ENCODE data around the gene PDAP1.
A peak's percentile ranks its signal among the peaks of the same experiment; 100 is the strongest.
"Not testable (repeated sequence)": the region's sequence is repeated elsewhere in the genome, so short reads cannot be mapped to it uniquely, and the experiment has no call there.

The PDAP1 gene

DNA sequence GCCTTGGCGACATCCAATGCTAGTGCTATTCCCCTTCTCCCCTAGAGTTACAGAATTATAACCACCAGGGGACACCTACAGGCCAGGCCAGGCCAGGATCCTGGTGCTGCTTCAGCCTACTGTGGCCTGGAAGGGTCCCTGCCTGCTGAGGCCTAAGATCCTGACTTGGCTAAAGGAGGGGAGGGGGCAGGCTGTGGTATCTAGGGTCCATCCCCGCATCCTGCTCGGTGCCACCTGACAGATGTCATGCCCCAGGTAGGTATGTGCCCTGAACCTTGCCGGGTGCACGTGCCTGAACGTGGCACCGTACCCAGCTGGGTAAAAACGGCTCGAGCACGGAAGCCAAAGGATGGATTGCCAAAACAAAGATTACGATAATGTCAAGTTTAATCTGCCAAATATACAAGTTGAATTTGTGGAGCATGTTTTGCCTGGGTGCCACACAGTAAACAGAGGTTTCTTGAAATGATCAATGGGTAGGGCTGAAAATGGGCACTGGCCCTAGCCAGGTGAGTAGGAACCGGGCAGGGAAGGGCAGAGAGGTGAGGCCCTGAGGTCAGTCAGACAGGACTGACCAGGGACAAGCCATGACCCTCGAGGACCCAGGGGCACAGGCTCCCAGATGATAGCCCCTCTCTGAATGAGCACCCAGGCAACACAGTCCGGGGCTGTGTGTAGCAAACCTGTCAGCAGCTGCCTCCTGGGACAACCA is 12.6 kb downstream of the PDAP1 start:
- no peak for DNase-seq

DNA sequence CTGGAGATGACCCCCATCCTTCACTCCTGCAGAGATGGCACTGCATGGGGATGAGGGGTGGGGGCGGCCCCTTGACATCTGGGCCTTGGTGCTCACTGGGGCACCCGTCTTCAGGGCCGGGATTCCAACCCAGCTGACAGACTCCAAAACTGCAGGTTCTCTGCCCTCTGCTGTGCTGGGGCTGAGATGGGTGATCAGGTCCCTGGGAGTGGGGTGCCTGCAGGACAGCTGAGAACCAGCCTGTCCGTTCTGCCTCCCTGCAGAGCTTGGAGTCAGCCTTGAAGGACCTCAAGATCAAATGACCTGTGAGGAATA is 14.3 kb downstream of the PDAP1 start:
- DNase-seq: no peak

DNA sequence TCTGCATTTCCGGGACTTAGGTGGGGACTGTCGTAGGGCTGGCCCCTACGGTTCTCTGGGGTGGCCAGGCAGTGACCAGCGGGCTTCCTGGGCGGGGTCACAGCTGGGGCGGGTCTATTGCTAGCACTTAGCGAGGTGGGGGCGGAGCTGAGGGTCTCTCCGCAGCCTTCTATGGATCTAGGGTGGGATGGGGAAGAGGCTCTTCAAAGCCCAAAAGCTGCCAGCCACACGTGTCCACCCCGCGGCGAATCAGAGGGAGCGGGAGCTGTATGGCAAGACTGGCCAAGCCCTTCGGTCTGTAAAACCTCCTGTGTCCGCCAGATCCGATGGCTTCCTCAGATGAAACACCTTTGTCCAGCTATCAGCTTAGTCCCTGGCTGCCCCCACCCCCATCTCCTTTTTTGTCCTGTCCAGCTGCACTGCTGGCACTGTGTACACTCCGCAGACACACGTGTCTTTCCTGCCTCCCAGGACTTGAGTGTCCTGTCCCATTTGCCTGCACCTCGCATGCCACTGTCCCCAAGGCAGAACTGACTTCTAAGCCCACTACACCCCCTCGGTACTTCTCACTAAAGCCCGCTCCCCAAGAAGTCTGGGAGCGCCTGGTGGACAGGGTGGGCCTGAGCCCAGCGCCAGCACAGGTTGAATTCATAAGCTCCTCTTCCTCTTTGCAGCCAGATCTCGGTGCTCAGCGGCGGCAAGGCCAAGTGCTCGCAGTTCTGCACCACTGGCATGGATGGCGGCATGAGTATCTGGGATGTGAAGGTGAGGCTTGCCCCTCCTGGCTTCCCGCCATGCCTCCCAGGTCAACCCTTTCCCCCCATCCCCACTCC is 14.8 kb downstream of the PDAP1 start:
- no peak for DNase-seq

DNA sequence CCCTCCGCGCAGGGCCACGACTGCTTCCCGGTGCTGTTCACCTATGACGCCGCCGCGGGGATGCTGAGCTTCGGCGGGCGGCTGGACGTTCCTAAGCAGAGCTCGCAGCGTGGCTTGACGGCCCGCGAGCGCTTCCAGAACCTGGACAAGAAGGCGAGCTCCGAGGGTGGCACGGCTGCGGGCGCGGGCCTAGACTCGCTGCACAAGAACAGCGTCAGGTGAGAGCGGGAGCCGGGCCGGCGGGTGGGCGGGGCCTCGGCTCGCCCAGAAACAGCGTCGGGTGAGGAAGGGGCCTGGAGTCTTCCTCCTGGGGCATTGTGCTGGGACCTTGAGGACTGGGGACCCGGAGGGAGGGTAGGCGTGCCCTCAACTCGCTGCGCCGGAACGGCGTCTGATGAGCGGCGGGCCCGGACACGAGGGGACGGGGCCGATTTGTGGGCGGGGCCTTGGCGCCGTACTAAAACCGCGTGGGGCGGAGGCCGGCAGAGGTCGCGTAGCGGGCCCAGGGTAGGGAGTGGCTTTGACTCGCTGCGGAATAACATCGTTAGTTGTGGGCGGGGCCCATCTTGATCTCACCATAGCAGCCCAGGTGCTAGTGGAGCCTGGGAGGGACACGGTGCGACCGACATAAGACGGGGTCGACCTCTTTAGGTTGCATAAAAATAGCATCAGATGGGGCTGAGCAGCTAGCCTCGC is 15.6 kb downstream of the PDAP1 start:
- peak; percentile 86 for DNase-seq

DNA sequence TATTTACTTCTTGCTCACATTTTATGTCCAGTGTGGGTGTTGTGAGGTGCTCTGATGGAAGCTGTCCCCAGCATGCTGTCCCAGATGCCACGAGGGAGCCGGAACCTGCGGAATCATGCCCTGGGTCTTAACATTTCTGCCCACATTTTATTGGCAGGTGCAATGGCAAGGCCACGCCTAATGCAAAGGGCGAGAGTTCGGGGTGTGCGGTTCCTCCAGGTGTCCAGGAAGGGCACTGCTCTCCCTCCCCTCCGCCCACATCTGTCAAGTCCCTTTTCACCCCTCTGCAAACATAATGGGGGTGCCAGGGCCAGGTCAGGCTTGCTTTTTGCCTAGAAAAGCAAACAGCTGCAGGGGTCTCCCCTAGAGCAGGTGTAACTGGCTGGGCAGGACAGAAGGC is 16.4 kb downstream of the PDAP1 start:
- no peak for DNase-seq

DNA sequence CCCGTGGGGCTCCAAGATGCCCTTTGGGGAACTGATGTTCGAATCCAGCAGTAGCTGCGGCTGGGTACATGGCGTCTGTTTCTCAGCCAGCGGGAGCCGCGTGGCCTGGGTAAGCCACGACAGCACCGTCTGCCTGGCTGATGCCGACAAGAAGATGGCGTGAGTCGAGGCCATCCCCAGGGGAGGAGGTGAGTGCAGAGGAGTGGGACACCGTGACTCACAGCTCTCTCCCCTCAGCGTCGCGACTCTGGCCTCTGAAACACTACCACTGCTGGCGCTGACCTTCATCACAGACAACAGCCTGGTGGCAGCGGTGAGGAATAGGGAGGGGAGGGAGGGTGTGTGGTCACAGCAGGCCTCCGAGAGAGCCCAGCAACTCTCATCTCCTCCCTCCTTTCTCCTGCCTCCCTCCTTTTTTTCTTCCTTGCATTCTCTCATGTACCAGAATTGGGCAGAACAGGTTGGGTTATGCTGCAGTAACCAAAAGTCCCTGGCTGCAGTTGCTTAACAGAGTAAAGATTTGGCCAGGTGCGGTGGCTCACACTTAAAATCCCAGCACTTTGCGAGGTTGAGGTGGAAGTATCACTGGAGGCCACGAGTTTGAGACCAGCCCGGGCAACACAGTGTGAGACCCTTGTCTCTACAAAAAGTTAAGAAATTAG is 17.3 kb downstream of the PDAP1 start:
- DNase-seq: no peak

DNA sequence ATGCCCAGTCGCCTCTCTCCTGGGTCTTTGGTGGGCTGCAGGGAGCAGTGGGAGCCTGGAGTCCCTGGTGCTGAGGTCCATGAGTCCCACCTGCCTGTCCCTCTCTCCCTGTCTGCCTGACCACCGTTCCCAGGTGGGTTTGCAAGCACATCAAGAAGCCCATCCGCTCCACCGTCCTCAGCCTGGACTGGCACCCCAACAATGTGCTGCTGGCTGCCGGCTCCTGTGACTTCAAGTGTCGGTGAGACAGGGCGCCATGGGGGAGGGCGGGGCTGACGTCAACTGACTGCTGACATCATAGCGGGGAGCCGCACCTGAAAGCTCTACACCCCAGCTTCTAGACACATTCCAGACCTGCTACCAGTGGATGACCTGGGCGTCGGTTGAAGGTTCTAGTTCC is 18.6 kb downstream of the PDAP1 start:
- no peak for DNase-seq

DNA sequence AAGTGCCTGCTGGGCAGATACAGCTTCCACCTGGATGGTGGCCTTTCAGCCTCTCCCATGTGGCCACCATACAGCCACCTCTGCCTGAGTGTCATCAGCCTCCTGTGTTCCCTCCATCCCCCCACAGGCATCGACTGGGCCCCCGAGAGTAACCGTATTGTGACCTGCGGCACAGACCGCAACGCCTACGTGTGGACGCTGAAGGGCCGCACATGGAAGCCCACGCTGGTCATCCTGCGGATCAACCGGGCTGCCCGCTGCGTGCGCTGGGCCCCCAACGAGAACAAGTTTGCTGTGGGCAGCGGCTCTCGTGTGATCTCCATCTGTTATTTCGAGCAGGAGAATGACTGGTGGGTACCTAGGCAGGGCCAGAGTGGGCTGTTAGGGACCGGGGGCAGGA is 20.5 kb downstream of the PDAP1 start:
- no peak for DNase-seq

DNA sequence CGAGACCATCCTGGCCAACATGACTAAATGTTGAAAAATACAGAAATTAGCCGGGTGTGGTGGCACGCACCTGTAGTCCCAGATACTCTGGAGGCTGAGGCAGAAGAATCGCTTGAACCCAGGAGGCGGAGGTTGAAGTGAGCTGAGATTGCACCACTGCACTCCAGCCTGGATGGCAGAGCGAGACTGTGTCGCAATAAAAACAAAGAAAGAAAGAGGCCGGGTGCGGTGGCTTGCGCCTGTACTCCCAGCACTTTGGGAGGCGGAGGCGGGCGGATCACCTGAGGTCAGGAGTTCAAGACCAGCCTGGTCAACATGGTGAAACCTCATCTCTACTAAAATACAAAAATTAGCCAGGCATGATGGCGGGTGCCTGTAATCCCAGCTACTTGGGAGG is 21.2 kb downstream of the PDAP1 start:
- DNase-seq: not testable (repeated sequence)

DNA sequence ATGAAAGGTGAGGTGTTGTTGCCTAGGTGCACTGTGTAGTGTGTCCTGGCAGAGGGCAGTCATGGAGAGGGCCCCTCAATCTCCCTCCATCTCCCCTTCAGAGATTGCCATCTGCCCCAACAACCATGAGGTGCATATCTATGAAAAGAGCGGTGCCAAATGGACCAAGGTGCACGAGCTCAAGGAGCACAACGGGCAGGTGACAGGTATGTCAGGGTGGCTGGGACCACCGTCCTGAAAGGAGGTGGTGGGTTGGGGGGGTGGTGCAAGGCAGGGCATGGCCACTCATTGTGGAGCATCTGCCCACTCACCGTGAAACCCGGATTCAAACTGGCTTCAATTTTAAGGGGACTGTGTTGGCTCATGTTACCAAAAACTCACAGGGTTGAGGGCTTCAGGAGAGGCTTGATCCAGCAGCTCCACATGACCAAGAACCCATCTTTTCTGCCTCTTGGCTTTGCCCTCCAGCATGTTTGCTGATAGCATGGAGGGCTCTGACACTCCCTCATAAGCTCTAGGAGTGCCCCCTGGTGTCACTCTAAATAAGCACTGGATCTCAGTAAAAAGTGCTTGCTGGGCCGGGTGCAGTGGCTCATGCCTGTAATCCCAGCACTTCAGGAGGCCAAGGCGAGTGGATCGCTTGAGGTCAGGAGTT is 21.7 kb downstream of the PDAP1 start:
- no peak for DNase-seq

DNA sequence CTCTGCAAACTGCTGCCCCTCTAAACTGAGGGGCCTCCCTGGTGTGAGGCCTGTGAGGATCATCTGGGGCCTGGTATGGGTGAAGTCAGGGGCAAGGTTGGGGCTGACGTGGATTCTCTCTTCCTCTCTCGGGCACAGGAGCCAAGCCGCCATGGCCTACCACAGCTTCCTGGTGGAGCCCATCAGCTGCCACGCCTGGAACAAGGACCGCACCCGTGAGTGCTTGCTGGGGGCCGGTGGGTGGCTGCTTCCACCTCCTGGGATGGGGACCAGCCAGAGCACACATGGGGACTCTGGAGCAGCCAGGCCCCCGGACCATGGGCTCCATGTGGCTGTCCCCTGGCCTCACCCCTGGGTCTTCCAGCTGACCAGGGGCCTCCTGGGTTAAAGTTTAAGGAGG is 22.8 kb downstream of the PDAP1 start:
- DNase-seq: no peak

DNA sequence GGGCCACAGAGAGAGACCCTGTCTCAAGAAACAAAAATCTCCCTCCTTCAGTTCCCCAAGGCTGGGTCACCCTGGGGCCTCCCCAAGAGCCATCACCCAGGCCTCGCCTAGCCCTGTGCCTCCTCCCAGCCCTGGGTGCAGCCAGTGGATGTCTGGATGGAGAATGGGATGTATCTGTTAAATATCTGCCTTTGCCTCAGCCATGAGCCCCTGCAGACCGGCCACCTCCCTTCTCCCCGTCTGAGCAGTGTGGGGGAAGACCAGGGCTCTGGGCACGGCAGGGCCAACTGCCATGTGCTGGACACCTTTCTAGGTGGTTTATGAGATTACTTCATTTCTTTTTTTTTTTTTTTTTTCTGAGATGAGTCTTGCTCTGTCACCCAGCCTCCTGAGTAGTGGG is 23.9 kb downstream of the PDAP1 start:
- DNase-seq: no peak

DNA sequence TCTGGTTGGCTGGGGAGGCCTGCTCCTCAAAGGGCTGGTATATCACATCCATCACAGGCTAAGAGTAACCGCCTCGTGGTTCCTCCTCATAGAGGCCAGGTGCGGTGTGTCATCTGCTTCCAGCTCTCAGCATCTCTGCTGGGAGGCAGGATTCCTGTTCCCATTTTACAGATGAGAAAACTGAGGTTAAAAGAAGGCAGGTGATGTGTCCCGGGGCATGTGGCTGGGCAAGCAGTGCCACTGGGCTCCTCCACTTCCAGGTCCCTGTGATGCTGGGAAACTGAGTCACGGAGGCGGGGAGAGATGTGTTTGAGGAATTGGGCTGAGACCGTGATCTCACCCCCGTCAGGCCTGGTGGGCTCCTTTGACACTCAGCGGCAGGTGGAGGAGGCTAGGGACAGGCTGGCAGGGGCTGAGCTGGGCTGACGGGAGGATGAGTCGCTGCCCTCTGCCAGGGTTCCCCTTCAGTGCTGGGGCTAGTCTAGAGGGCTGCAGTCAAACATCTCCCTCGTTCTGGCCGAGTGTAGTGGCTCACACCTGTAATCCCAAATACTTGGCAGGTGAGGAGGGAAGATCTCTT is 24.5 kb downstream of the PDAP1 start:
- DNase-seq: no peak

DNA sequence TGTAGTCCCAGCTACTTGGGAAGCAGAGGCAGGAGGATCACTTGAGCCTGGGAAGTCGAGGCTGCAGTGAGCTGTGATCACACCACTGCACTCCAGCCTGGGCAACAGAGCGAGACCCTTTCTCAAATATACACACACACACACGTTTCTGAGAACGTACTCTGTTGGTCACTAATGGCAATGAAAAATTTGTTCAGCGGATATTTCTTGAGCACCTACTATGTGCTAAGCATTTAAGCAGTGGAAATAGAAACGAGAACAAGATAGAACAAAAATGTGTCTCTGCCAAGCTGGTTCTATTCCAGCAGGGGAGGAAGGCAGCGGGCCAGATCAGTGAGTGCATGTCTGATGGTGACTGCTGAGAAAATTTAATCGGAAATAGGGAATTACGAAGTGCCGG is 25.2 kb downstream of the PDAP1 start:
- DNase-seq: no peak

DNA sequence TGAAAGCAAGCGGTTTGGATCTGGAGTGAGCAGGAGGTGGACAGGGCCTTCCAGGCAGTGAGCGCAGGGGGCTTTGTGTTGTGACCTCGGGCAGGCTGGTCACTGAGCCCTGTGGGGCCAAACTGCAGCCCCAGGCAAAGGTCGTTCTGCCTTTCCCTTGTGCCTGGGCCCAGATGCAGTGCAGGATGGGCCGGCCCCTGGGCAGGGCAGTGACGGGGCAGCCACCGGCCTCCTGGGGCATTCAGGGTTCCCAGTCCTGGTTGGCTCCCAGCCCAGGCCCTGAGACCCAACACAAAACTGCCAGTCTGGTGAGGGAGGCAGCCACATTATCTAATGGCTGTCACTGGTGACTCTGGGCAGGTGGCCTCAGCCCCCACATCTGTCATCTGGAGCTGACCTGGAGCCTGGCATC is 26.7 kb downstream of the PDAP1 start:
- DNase-seq: no peak

DNA sequence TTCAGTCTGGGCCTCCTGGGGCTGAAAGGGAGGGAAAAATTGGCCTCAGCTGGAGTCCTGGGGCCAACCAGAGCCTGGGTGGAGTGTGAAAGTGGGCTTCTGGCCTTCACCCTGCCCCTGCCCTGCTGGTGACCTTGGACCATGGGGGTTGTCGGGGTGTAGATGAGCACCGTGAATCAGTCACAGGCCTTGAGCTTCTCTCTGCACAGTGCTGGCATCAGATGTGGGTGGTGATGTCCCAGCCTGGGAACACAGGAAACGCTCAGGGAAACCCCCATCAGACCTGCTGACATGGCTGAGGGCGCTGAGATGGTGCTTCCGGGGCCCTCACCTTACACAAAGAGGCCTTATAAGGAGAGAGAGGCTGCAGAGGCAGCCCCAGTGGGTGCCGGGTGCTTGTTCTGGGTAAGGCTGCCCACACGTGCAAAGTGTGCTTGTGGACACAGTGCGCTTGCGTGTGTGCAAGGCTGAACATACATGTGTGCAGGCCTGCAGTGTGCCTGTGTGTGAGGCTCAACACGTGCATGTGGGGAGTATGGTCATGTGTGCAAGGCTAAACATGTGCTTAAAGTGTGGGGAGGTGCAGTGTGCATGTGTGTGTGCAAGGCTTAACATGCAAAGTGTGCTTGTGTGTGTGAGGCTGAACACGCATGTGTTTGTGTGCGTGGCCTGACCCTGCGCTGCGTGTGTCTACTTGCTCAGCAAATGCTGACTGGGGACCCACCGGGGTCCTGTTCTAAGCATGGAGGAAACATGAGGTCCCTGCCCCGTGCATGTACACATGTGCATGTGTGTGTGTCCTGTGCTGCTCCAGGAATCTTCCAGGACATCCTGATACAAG is 27.4 kb downstream of the PDAP1 start:
- DNase-seq: peak; percentile 93

DNA sequence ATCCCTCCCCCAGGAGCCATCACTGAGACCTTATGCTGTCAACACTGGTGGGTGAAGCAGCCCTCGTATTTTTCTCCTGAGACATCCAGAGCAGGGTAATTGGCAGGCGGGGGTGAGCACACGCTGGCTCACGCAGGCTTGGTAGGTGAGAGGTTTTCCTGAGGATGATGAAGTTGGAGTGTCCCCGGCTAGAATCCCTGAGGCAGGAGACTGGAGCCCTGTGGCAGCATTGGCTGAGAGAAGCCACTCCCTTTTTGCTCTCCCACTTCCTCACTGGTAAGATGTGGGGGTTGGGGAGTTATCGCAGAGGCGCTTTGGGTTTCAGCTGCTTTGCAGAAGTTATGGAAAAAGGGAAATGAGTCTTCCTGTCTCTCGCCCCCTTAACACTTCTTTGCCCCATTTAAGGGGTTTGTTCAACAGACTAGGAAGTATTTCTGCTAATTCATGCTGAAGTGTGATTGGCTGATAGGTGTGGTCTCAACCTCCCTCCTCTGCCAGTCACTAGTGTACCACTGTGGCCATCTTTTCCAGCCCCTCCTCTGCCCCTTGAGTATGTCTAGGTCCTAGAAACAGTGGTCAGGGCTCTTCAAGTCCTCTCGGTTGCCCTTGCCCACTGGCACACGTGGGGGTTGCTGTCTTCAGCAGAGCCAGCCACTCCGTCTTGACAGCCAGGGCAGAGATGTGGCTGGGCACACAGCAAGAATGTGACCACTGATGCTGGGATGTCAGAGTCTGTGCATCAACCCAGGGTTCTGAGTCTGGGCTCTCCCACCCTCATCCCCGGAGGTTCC is 28.2 kb downstream of the PDAP1 start:
- peak; percentile 69 for DNase-seq

DNA sequence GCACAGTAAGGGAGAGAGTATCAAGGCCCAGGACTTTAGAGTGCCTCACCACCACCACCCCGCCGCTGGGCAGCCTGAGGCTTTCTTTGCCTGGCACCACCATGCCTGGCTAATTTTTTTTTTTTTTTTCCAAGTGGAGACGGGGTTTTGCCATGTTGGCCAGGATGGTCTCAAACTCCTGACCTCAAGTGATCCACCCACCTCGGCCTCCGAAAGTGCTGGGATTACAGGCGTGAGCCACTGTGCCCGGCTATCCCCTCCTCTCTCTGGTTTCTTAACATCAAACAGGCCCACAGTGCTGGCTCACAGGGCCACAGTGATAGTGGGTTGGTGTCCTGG is 28.7 kb downstream of the PDAP1 start:
- DNase-seq: not testable (repeated sequence)

DNA sequence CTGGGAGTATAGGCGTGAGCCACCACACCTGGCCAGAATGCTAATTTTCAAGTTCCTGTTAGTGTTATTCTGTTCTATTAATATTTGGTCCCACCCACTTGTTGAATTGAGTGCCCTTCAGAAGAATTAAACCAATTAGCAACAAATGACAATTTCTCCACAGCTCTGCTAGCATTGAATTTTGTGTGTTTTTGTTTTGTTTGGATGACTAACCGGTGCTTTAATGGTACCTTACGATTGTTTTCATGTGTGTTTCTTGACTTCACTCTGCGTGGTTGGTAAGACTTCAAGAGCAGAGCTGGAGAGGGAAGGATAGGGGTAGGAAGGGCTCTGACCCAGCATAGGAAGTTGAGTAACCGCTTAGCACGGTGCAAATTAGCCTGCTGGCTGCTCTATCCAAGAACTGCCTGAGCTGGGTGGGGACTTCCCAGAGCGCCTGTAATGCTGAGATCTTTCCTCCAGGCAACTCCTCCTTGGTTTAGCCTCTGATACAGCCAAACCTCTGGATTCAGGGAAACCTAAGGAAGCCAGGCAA is 29.3 kb downstream of the PDAP1 start:
- peak; percentile 63 for DNase-seq

DNA sequence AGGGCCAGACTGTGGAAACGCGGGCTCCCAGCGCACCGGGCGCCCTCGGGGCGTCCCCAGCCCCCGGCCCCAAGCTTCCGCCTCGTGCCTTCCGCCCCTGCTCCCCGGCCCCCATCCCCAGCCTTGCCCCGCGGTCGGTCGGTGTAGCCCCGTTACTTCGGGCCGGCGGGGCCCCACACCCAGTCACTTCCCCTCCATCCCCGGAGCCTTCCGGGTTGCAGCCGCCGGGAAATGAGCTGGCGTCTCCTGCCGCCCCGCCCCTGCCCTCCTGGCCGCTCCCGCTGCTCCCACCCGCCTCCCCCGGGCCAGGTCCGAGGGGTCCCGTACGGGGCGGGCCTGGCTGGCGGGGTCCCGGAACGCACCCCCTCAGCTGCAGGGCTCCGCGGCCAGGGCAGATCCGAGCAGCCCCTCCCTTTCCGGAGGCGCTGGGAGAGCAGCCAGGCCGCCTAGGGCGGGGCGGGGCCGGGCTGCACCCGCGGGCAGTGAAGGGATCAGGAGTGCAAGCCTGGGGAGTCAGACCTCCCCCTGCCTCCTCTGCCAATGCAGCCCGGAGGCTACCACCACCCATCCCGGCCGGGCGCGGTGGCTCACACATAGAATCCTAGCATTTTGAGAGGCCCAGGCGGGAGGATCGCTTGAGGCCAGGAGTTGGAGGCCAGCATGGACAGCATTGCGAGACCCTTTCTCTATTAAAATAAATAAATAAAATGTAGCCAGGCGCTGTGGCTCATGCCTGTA is 33.2 kb downstream of the PDAP1 start:
- peak; percentile 81 for DNase-seq
